Measurements from ENCODE around the gene MATN3. TPM values are rescaled to one million over a fixed set of nuclear protein-coding genes. Genes with fewer than 3 reads are reported as not detected.

Gene MATN3
- total and polyA plus RNA-seq, 8 donors, result 0.53 to 7.0 (median 0.87) TPM; not detected in 3

DNA sequence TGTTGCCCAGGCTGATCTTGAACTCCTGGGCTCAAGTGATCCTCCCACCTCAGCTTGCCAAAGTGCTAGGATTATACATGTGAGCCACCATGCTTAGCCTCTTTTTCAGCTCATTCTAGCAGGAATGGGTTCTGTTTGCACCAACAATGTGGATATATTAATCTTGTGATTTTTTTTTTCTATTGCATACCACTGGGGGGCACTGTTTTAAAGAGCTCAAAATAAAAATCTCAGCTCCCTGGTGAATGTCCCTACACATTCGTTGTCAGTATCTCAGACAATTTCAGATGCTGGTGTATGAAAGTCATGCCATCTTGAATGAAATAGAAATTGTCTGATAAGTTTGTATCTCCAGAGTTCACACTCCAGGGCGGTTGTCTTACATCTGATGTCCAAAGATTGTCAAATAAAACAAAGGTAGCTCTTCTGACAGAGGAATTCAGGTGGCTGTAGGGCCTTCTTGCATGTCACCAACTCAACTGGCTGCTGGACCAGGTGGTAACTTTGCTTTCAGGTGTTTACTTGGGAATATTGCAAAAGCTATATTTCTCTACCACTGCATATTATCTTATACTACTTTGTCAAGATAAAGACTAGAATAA lies 3.1 kb upstream of the MATN3 start:
- peak in 1 of 2 donors; percentile 77 for DNase-seq
- peaks cover 0 to 22% (median 8%) of the 10 kb centered on the region in 3 donors for H3K27me3 ChIP-seq
- H3K4me3 ChIP-seq, result no peak overlapping the region
- no peaks in the 10 kb centered on the region for H3K9me3 ChIP-seq
- no peak overlapping the region for H3K27ac ChIP-seq
- 6 to 21% (median 15%) methylated on average over 2 of the region's 2 CpGs for WGBS, 5 donors
- peaks cover 0 to 19% (median 17%) of the 10 kb centered on the region in 4 donors for H3K4me1 ChIP-seq
- no peaks in the 10 kb centered on the region for H3K36me3 ChIP-seq
- intact Hi-C loops (cut with DNase I; ENCODE audit: low total_unique reads), result no loop called here
- TF ChIP-seq EP300 (IDR thresholded peaks at IDR 0.05), result no peak
- TF ChIP-seq, protein P1, sequence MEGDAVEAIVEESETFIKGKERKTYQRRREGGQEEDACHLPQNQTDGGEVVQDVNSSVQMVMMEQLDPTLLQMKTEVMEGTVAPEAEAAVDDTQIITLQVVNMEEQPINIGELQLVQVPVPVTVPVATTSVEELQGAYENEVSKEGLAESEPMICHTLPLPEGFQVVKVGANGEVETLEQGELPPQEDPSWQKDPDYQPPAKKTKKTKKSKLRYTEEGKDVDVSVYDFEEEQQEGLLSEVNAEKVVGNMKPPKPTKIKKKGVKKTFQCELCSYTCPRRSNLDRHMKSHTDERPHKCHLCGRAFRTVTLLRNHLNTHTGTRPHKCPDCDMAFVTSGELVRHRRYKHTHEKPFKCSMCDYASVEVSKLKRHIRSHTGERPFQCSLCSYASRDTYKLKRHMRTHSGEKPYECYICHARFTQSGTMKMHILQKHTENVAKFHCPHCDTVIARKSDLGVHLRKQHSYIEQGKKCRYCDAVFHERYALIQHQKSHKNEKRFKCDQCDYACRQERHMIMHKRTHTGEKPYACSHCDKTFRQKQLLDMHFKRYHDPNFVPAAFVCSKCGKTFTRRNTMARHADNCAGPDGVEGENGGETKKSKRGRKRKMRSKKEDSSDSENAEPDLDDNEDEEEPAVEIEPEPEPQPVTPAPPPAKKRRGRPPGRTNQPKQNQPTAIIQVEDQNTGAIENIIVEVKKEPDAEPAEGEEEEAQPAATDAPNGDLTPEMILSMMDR (IDR thresholded peaks at IDR 0.05), result peak in 5 of 7 experiments; percentile 8 to 70 (median 63)

DNA sequence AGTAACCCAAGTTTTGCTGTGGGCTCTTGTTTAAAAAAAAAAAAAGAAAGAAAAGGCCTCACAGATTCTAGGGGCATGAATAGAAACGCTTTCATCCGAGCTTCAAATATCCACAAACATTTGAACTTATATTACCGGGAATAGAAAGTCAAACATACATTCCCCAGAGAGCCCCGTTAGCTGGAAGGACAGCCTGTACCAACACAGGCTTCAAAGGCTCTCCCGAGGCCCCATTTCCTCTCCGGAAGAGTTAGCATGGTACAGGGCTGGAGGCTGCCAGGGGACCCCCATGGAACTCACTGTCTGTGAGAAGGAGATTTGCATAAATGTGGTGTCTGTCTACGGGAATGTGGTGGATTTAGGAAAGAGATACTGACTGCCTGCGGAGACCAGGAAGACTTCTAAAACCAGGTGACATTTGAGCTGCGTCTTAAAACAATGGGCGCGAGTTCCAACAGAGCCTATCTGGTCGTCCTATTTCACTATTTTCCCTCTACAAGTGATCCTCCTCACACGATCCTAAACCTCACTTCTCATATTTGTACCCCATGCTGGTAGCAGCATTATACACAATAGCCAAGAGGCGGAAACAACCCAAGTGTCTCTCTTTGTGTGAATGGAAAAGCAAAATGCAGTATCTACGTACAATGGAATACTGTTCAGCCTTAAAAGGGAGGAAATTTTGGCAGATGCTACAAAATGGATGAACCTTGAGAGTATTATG lies 820 bp upstream of the MATN3 start:
- H3K27me3 ChIP-seq, result peaks cover 0 to 28% (median 8%) of the 10 kb centered on the region in 3 donors
- H3K4me1 ChIP-seq, result peaks cover 0 to 19% (median 17%) of the 10 kb centered on the region in 4 donors
- H3K27ac ChIP-seq, result peak overlapping the region in 4 of 5 donors; percentile 53 to 69 (median 58)
- DNase-seq, result no peak
- intact Hi-C loops (cut with DNase I; ENCODE audit: low total_unique reads), result loop anchor here (5.0 kb wide), 1 partner anchor 79 kb away; no protein-coding TSS in a partner anchor
- H3K36me3 ChIP-seq, result no peaks in the 10 kb centered on the region
- no peaks in the 10 kb centered on the region for H3K9me3 ChIP-seq
- TF ChIP-seq POLR2A (IDR thresholded peaks at IDR 0.05), result no peak
- TF ChIP-seq, protein P1 (IDR thresholded peaks at IDR 0.05), result no peak
- no peak for TF ChIP-seq POLR2AphosphoS5 (IDR thresholded peaks at IDR 0.05)
- no peak for TF ChIP-seq EP300 (IDR thresholded peaks at IDR 0.05)
- WGBS, 5 donors, result 55 to 64% (median 58%) methylated on average over 15 of the region's 15 CpGs
- peak overlapping the region; percentile 54 to 65 (median 62) for H3K4me3 ChIP-seq

DNA sequence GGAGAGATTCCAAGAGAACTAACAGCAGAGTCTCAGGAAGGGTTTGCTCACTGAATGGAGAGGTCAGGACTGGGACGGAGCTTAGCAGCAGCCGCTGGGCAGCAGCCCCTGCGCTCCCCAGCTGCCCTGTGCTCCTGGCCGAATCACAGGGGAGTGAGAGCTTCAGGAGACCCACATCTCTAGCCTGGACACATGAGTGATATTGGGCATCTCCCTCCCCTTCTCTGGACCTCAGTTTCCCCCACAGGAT lies 511 bp downstream of the MATN3 start:
- intact Hi-C loops (cut with DNase I; ENCODE audit: low total_unique reads), result loop anchor here (5.0 kb wide), 1 partner anchor 80 kb away; no protein-coding TSS in a partner anchor
- Histone ChIP-seq H3K4me3 (peak overlapping the region; percentile 54 to 65 (median 62)), H3K4me1 (peaks cover 0 to 19% (median 17%) of the 10 kb centered on the region in 4 donors)

DNA sequence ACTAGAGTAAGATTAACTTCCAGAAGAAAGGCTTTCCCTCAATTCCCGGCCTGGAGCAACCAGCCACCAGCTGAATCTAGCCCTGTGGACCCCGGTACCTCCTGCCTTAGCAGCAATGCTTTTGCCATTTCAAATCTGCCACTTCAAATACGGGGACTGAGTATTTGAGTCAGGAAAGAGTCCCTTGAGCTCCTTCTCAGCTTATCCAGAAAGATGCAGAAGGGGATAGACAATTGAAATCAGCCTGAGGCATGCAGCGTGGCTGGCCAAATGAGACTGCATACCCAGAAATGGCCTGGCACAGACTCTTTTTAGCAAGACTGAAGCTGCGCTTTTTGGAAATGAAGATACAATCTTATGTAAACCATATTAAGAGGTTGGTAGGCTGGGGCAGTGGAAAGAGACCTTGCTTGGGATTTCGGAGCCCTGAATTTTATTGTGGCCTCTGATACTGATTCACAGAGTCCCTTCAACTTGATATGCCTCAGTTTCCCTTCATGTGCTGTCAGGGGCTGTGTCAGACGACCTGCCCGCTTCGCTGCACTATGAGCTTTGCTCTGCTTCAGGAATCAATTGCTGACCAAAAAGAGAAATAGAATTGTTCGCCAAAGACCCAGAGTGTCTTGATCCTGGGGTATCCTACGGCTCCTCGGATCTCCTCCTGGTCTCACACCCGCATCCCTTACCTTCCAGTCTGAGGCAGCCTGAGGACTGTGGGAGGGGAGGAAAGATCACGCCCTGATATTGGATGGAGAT lies 1.0 kb downstream of the MATN3 start:
- TF ChIP-seq, protein P1 (IDR thresholded peaks at IDR 0.05), result no peak
- TF ChIP-seq POLR2AphosphoS5 (IDR thresholded peaks at IDR 0.05) (no peak), EP300 (IDR thresholded peaks at IDR 0.05) (no peak), POLR2A (IDR thresholded peaks at IDR 0.05) (no peak)
- Histone ChIP-seq H3K36me3 (no peaks in the 10 kb centered on the region), H3K27ac (no peak overlapping the region), H3K4me3 (peak overlapping the region in 1 of 4 donors; percentile 64), H3K4me1 (peaks cover 0 to 19% (median 17%) of the 10 kb centered on the region in 4 donors), H3K27me3 (peaks cover 0 to 28% (median 8%) of the 10 kb centered on the region in 3 donors), H3K9me3 (no peaks in the 10 kb centered on the region)
- intact Hi-C loops (cut with DNase I; ENCODE audit: low total_unique reads), result loop anchor here (5.0 kb wide), 1 partner anchor 81 kb away; no protein-coding TSS in a partner anchor
- DNase-seq, result no peak
- WGBS, 5 donors, result 79 to 85% (median 85%) methylated on average over 14 of the region's 14 CpGs

More for the DNA sequence above, 511 bp downstream of the MATN3 start:
- H3K27ac ChIP-seq, result peak overlapping the region in 1 of 5 donors; percentile 69
- no peak for DNase-seq
- no peaks in the 10 kb centered on the region for H3K36me3 ChIP-seq
- 18 to 34% (median 31%) methylated on average over 4 of the region's 4 CpGs for WGBS, 5 donors
- TF ChIP-seq EP300 (IDR thresholded peaks at IDR 0.05) (no peak), POLR2A (IDR thresholded peaks at IDR 0.05) (no peak)
- TF ChIP-seq, protein P1 (IDR thresholded peaks at IDR 0.05), result no peak
- H3K9me3 ChIP-seq, result no peaks in the 10 kb centered on the region
- peaks cover 0 to 28% (median 8%) of the 10 kb centered on the region in 3 donors for H3K27me3 ChIP-seq
